Cardiac muscle cell (in vitro differentiated cells and primary cell): ENCODE measurements around the gene PRKCH. TPM values are rescaled to one million over a fixed set of nuclear protein-coding genes. Genes with fewer than 3 reads are reported as not detected.
A peak's percentile ranks its signal among the peaks of the same experiment; 100 is the strongest.

Experiments used
- DNase-seq, 2 donors: peaks; one replicate each; pipeline versions ENCODE4 v3.0.0 to v3.0.0-alpha.2; 2010 to 2017; ENCODE audit warnings: low read depth in 1 of 2, low spot score in 1 of 2
- H3K27ac ChIP-seq: fragments of 200-600 bp; sonication (generic); 2 replicates; pipeline ENCODE4 v1.5.1; 2016
- H3K27me3 ChIP-seq: fragments of 200-600 bp; sonication (generic); 2 replicates; pipeline ENCODE4 v1.6.0; 2016; ENCODE audit warnings: control low read depth
- H3K36me3 ChIP-seq: fragments of 200-600 bp; sonication (generic); 2 replicates; pipeline ENCODE4 v1.5.1; 2016; ENCODE audit warnings: control low read depth
- H3K4me1 ChIP-seq: fragments of 200-600 bp; sonication (generic); 2 replicates; pipeline ENCODE4 v1.8.1; 2017; ENCODE audit warnings: low read depth, mild to moderate bottlenecking, mixed run types
- H3K4me3 ChIP-seq: fragments of 200-600 bp; sonication (generic); 2 replicates; pipeline ENCODE4 v1.5.1; 2016; ENCODE audit warnings: mild to moderate bottlenecking
- H3K9me3 ChIP-seq: fragments of 200-600 bp; sonication (generic); 2 replicates; pipeline ENCODE4 v1.5.1; 2017; ENCODE audit warnings: low read depth, mild to moderate bottlenecking, control low read depth
- CTCF ChIP-seq: IDR thresholded peaks from 2 replicates; pipeline ENCODE4 v1.5.1; 2012; ENCODE audit warnings: low read depth, mild to moderate bottlenecking, low read length
- polyA plus RNA-seq: library from polyadenylated mRNA; unstranded; fragments of >200 nt; fragmentation: Nextera tagmentation; extraction: Ambion mirVana; gene quantifications from 2 replicates; pipeline ENCODE4 v1.2.1, GENCODE V29; 2016
- total RNA-seq: library from RNA; depleted of rRNA; stranded (reverse); fragments of >200 nt; gene quantifications from 2 replicates; pipeline ENCODE4 v1.2.3, GENCODE V29; 2016

PRKCH gene
- total and polyA plus RNA-seq, 2 experiments from 2014 or later: 51.0 to 128 TPM

GRCh38 chr14:61538464-61539022 lies 217.2 kb downstream of the PRKCH start:
- H3K27ac ChIP-seq: no peak overlapping the region
- DNase-seq: no peak
- no peaks in the 10 kb centered on the region for H3K36me3 ChIP-seq
- no peak for TF ChIP-seq CTCF
- no peak overlapping the region for H3K4me3 ChIP-seq
- H3K27me3 ChIP-seq: no peaks in the 10 kb centered on the region
- H3K9me3 ChIP-seq: no peaks in the 10 kb centered on the region
- peaks cover 14% of the 10 kb centered on the region for H3K4me1 ChIP-seq

- Histone ChIP-seq H3K27me3 (no peaks in the 10 kb centered on the region), H3K36me3 (no peaks in the 10 kb centered on the region), H3K9me3 (no peaks in the 10 kb centered on the region), H3K4me3 (no peak overlapping the region), H3K4me1 (peaks cover 19% of the 10 kb centered on the region), H3K27ac (no peak overlapping the region)
- TF ChIP-seq CTCF: no peak
- no peak for DNase-seq
These were observed 218.3 kb downstream of the PRKCH start for GRCh38 chr14:61539631-61540030.

- no peak for DNase-seq
- Histone ChIP-seq H3K36me3 (no peaks in the 10 kb centered on the region), H3K9me3 (no peaks in the 10 kb centered on the region), H3K27me3 (no peaks in the 10 kb centered on the region), H3K4me1 (peaks cover 24% of the 10 kb centered on the region), H3K4me3 (no peak overlapping the region), H3K27ac (no peak overlapping the region)
- no peak for TF ChIP-seq CTCF
These were observed 219.6 kb downstream of the PRKCH start for GRCh38 chr14:61540931-61541330.

- Histone ChIP-seq H3K27me3 (no peaks in the 10 kb centered on the region), H3K36me3 (peaks cover 3% of the 10 kb centered on the region), H3K4me3 (no peak overlapping the region), H3K9me3 (no peaks in the 10 kb centered on the region), H3K4me1 (peaks cover 22% of the 10 kb centered on the region), H3K27ac (no peak overlapping the region)
- no peak for TF ChIP-seq CTCF
- peak in 1 of 2 donors; percentile 76 for DNase-seq
These were observed 221.7 kb downstream of the PRKCH start for GRCh38 chr14:61542848-61543790.

GRCh38 chr14:61543946-61544345 lies 222.6 kb downstream of the PRKCH start:
- TF ChIP-seq CTCF: no peak
- H3K4me3 ChIP-seq: no peak overlapping the region
- peaks cover 6% of the 10 kb centered on the region for H3K36me3 ChIP-seq
- H3K9me3 ChIP-seq: no peaks in the 10 kb centered on the region
- DNase-seq: no peak
- H3K27ac ChIP-seq: no peak overlapping the region
- H3K4me1 ChIP-seq: peaks cover 15% of the 10 kb centered on the region
- no peaks in the 10 kb centered on the region for H3K27me3 ChIP-seq
